HepG2 (cell line): ENCODE data around the gene SSBP2. TPM values are rescaled to one million over a fixed set of nuclear protein-coding genes. Genes with fewer than 3 reads are reported as not detected.

ENCODE experiments used
- ATAC-seq: fragments of 200-7000 bp; cut with Tn5 transposase; 3 replicates; pipeline ENCODE4 v1.9.1; 2020; ENCODE audit warnings: mild to moderate bottlenecking, moderate library complexity
- BruUV-seq: library from RNA; stranded (reverse); fragments of 400-500 nt; replicated peaks from 2 replicates; lab custom pipeline; 2021; lab: Mats Ljungman, UMichigan
- CTCF ChIA-PET: fragments of 300-600 bp; formaldehyde crosslinking; extraction: SDS; loops from one replicate; lab custom pipeline; 2021; ENCODE audit warnings: low total read pairs, inconsistent platforms, low intra/inter-chr PET ratio; lab: Yijun Ruan, JAX
- POLR2A ChIA-PET: fragments of 350-600 bp; sonication (Branson Sonifier 250); formaldehyde crosslinking; loops from one replicate; lab custom pipeline; 2020; ENCODE audit warnings: antibody characterized with exemption, inconsistent platforms; lab: Yijun Ruan, JAX
- DNase-seq: peaks from one replicate; pipeline ENCODE4 v3.0.0-alpha.2; 2015; ENCODE audit warnings: low spot score
- FAIRE-seq: peaks from 3 replicates; lab custom pipeline; 2011; peaks lifted over from hg19 to GRCh38; lab: Jason Lieb, UNC
- H2AFZ ChIP-seq: one replicate; pipeline ENCODE4 v1.6.1; 2011; ENCODE audit warnings: low read length, inconsistent platforms
- H3K27ac ChIP-seq: fragments of 300-600 bp; 3 replicates; pipeline ENCODE4 v1.8.0; 2011; ENCODE audit warnings: mixed run types, mild to moderate bottlenecking, mixed read lengths, low read length, inconsistent platforms; ENCODE audit not compliant: insufficient read depth; ENCODE audit errors: extremely low read length
- H3K27me3 ChIP-seq, 2 experiments: fragments of 200-600 bp in 1 of 2; 2 replicates in 1 of 2; 3 replicates in 1 of 2; pipeline versions ENCODE4 v1.6.0 to v1.8.0; 2011; ENCODE audit warnings: low read length in 2 of 2, mild to moderate bottlenecking in 2 of 2, moderate library complexity in 2 of 2, inconsistent platforms in 1 of 2; ENCODE audit not compliant: insufficient read depth in 2 of 2, control insufficient read depth in 1 of 2
- H3K36me3 ChIP-seq, 2 experiments: fragments of 200-600 bp in 1 of 2; replicated peaks in 1 of 2; 2 replicates in 1 of 2; 3 replicates in 1 of 2; pipeline versions ENCODE4 v1.5.1 to v1.8.0; 2011; ENCODE audit warnings: low read length in 2 of 2, inconsistent platforms in 1 of 2; ENCODE audit not compliant: insufficient read depth in 2 of 2, control insufficient read depth in 1 of 2
- H3K4me1 ChIP-seq: 2 replicates; pipeline ENCODE4 v1.5.1; 2012; ENCODE audit warnings: low read length, inconsistent platforms; ENCODE audit not compliant: insufficient read depth
- H3K4me2 ChIP-seq: 2 replicates; pipeline ENCODE4 v1.6.0; 2011; ENCODE audit warnings: low read depth, low read length, inconsistent platforms
- H3K4me3 ChIP-seq, 3 experiments: fragments of 200-600 bp in 1 of 3; sonication (generic), shearing (Covaris generic) in 1 of 3; replicated peaks in 1 of 3; 2 replicates each; pipeline ENCODE4 v1.5.1; 2011 to 2016; ENCODE audit warnings: low read length in 3 of 3, inconsistent platforms in 2 of 3, low read depth in 2 of 3, mild to moderate bottlenecking in 2 of 3, control low read depth in 1 of 3, mixed read lengths in 1 of 3; ENCODE audit not compliant: insufficient read depth in 1 of 3
- H3K79me2 ChIP-seq: one replicate; pipeline ENCODE4 v1.6.1; 2011; ENCODE audit warnings: low read length, inconsistent platforms; ENCODE audit not compliant: insufficient read depth
- H3K9ac ChIP-seq: 2 replicates; pipeline ENCODE4 v1.6.0; 2011; ENCODE audit warnings: mild to moderate bottlenecking, low read depth, low read length, inconsistent platforms; ENCODE audit not compliant: insufficient read depth
- H3K9me3 ChIP-seq: 2 replicates; pipeline ENCODE4 v1.5.1; 2012; ENCODE audit warnings: mild to moderate bottlenecking, low read length
- H4K20me1 ChIP-seq: 2 replicates; pipeline ENCODE4 v1.6.0; 2011; ENCODE audit warnings: inconsistent platforms, mild to moderate bottlenecking, low read length, moderate library complexity; ENCODE audit not compliant: insufficient read depth
- CTCF ChIP-seq: sonication (generic); formaldehyde crosslinking; IDR thresholded peaks from 2 replicates; pipeline ENCODE4 v1.5.0; 2020; ENCODE audit warnings: mild to moderate bottlenecking, missing genetic modification reagents, moderate library complexity
- MED13 ChIP-seq: sonication (generic); formaldehyde crosslinking; IDR thresholded peaks from 2 replicates; pipeline ENCODE4 v1.5.0; 2020; ENCODE audit warnings: missing genetic modification reagents
- MYNN ChIP-seq: sonication (generic); formaldehyde crosslinking; IDR thresholded peaks from 2 replicates; pipeline ENCODE4 v1.4.0; 2020; ENCODE audit warnings: mild to moderate bottlenecking, low read depth, missing genetic modification reagents
- PHF21A ChIP-seq: sonication (generic); formaldehyde crosslinking; IDR thresholded peaks from 2 replicates; pipeline ENCODE4 v1.5.0; 2020; ENCODE audit warnings: mild to moderate bottlenecking, missing genetic modification reagents
- SMAD1 ChIP-seq: sonication (generic); formaldehyde crosslinking; IDR thresholded peaks from 2 replicates; pipeline ENCODE4 v1.4.0; 2020; ENCODE audit warnings: missing genetic modification reagents, low read depth, mild to moderate bottlenecking, borderline replicate concordance
- TAF15 ChIP-seq: fragments of 200-400 bp; formaldehyde crosslinking; IDR thresholded peaks from one replicate; pipeline ENCODE4 v1.6.1; 2018; ENCODE audit warnings: mild to moderate bottlenecking, low read depth, low read length; ENCODE audit not compliant: poor library complexity, severe bottlenecking
- TFDP1 ChIP-seq: IDR thresholded peaks from 2 replicates; pipeline ENCODE4 v1.6.1; 2016; ENCODE audit warnings: missing compliant biosample characterization, missing genetic modification reagents, borderline replicate concordance
- TOE1 ChIP-seq: sonication (generic); formaldehyde crosslinking; IDR thresholded peaks from 2 replicates; pipeline ENCODE4 v1.4.0; 2020; ENCODE audit warnings: mild to moderate bottlenecking, missing genetic modification reagents
- ZNF367 ChIP-seq: sonication (generic); formaldehyde crosslinking; IDR thresholded peaks from 2 replicates; pipeline ENCODE4 v1.4.0; 2020; ENCODE audit warnings: missing genetic modification reagents, borderline replicate concordance
- ZNF510 ChIP-seq: sonication (generic); formaldehyde crosslinking; IDR thresholded peaks from 2 replicates; pipeline ENCODE4 v1.4.0; 2020; ENCODE audit warnings: low read depth, mild to moderate bottlenecking, missing genetic modification reagents
- ZNF609 ChIP-seq: sonication (generic); formaldehyde crosslinking; IDR thresholded peaks from 2 replicates; pipeline ENCODE4 v1.4.0; 2020; ENCODE audit warnings: mild to moderate bottlenecking, missing genetic modification reagents, borderline replicate concordance
- ZNF614 ChIP-seq: IDR thresholded peaks from 2 replicates; pipeline ENCODE4 v1.6.1; 2018; ENCODE audit warnings: missing biosample characterization, missing genetic modification reagents, inconsistent platforms, borderline replicate concordance
- WGBS: methylation state at CpG from one replicate; pipeline ENCODE4 v1.1.6; 2017; ENCODE audit warnings: low lambda C conversion rate; 5-methylcytosine and 5-hydroxymethylcytosine counted together
- in situ Hi-C: cut with HindIII; loops from 2 replicates; pipeline ENCODE4 v1.10.0; 2017; ENCODE audit warnings: low pct_unique_long_range_greater_than_20kb; ENCODE audit not compliant: extremely low pct_ligation_motif_present
- intact Hi-C: fragments of 100-400 bp; cut with micrococcal nuclease; formaldehyde crosslinking; loops from one replicate; pipeline ENCODE4 v1.10.0; 2022; ENCODE audit not compliant: unreplicated experiment
- polyA plus RNA-seq, 8 experiments: library from polyadenylated mRNA; depleted of rRNA in 3 of 8; stranded (reverse) in 7 of 8; unstranded in 1 of 8; fragments of >200 nt; fragmentation: Illumina TruSeq in 4 of 8; extraction: Trizol in 4 of 8; gene quantifications; 2 replicates each; pipeline versions ENCODE4 v1.2.1 to v1.2.3, GENCODE V29; 2011 to 2016; ENCODE audit warnings: low read depth in 4 of 8, missing spikeins in 1 of 8, mixed read lengths in 1 of 8; ENCODE audit not compliant: insufficient read depth in 1 of 8
- total RNA-seq, 5 experiments: library from RNA; depleted of rRNA; stranded (reverse); fragments of >200 nt; fragmentation: Illumina TruSeq; extraction: Trizol; gene quantifications; 2 replicates each; pipeline ENCODE4 v1.2.3, GENCODE V29; 2016; ENCODE audit warnings: low read depth in 1 of 5

SSBP2 gene
- total and polyA plus RNA-seq, 2 of the 13 experiments (the other 11 are each of a cell fraction or from before 2014, with no cell fraction given) = 0.16 TPM; not detected in 1

GRCh38 chr5:81719743-81720345 is 31.1 kb downstream of the SSBP2 start:
- H3K4me1 ChIP-seq = no peaks in the 10 kb centered on the region
- H3K36me3 ChIP-seq = no peaks in the 10 kb centered on the region
- H3K27me3 ChIP-seq = no peaks in the 10 kb centered on the region
- no peak for ATAC-seq
- no peak overlapping the region for H3K27ac ChIP-seq
- H3K4me3 ChIP-seq = no peak overlapping the region
- in situ Hi-C loops = no loop called here
- no TSS peak for BruUV-seq
- H3K9ac ChIP-seq = no peak overlapping the region
- no peaks in the 10 kb centered on the region for H4K20me1 ChIP-seq
- POLR2A ChIA-PET = no interaction called here
- intact Hi-C loops = no loop called here
- H3K4me2 ChIP-seq = no peak overlapping the region
- WGBS = 7% methylated on average over 1 of the region's 1 CpG
- no peaks in the 10 kb centered on the region for H3K9me3 ChIP-seq
- TF ChIP-seq TAF15 (no peak), ZNF609 (CRISPR knock-in tag) (no peak), TFDP1 (CRISPR knock-in tag) (no peak), MED13 (CRISPR knock-in tag) (no peak), PHF21A (CRISPR knock-in tag) (no peak), SMAD1 (CRISPR knock-in tag) (no peak), MYNN (CRISPR knock-in tag) (no peak), ZNF367 (CRISPR knock-in tag) (no peak), TOE1 (CRISPR knock-in tag) (no peak), CTCF (CRISPR knock-in tag) (no peak), ZNF510 (CRISPR knock-in tag) (no peak), ZNF614 (CRISPR knock-in tag) (no peak)
- TF ChIP-seq, all 625 proteins: peak for 0
- Histone ChIP-seq H2AFZ (no peak overlapping the region), H3K79me2 (no peaks in the 10 kb centered on the region)
- DNase-seq (no peak), FAIRE-seq (no peak)
- CTCF ChIA-PET = no interaction called here
